ENCODE data around the gene GTF3C1.
A peak's percentile ranks its signal among the peaks of the same experiment; 100 is the strongest.
"Not testable (repeated sequence)": the region's sequence is repeated elsewhere in the genome, so short reads cannot be mapped to it uniquely, and the experiment has no call there.

GTF3C1 gene

GRCh38 chr16:27462846-27463682 lies 86.6 kb downstream of the GTF3C1 start:
- no peak for DNase-seq (ENCODE audit: low read depth)

GRCh38 chr16:27462200-27462845 lies 87.4 kb downstream of the GTF3C1 start:
- DNase-seq (ENCODE audit: low read depth): no peak

- no peak for DNase-seq (ENCODE audit: low read depth)
These were observed 88.1 kb downstream of the GTF3C1 start for GRCh38 chr16:27461483-27462171.

GRCh38 chr16:27460663-27461482 lies 88.8 kb downstream of the GTF3C1 start:
- DNase-seq (ENCODE audit: low read depth): no peak

- DNase-seq (ENCODE audit: low read depth): no peak
These were observed 89.5 kb downstream of the GTF3C1 start for GRCh38 chr16:27460213-27460612.

GRCh38 chr16:27458987-27459688 lies 90.6 kb downstream of the GTF3C1 start:
- DNase-seq (ENCODE audit: low read depth): no peak

- no peak for DNase-seq (ENCODE audit: low read depth)
These were observed 91.5 kb downstream of the GTF3C1 start for GRCh38 chr16:27458258-27458657.

- not testable (repeated sequence) for DNase-seq (ENCODE audit: low read depth)
These were observed 92.2 kb downstream of the GTF3C1 start for GRCh38 chr16:27457605-27457900.

- DNase-seq (ENCODE audit: low read depth): no peak
These were observed 94.0 kb downstream of the GTF3C1 start for GRCh38 chr16:27455700-27456099.

- no peak for DNase-seq (ENCODE audit: low read depth)
These were observed 96.3 kb downstream of the GTF3C1 start for GRCh38 chr16:27453494-27453825.

- no peak for DNase-seq (ENCODE audit: low read depth)
These were observed 96.9 kb downstream of the GTF3C1 start for GRCh38 chr16:27452569-27453493.

- DNase-seq (ENCODE audit: low read depth): no peak
These were observed 99.5 kb downstream of the GTF3C1 start for GRCh38 chr16:27450196-27450549.

- peak; percentile 74 for DNase-seq (ENCODE audit: low read depth)
These were observed 100.1 kb downstream of the GTF3C1 start for GRCh38 chr16:27449434-27450195.

GRCh38 chr16:27448532-27449433 lies 100.9 kb downstream of the GTF3C1 start:
- no peak for DNase-seq (ENCODE audit: low read depth)

GRCh38 chr16:27447301-27447700 lies 102.4 kb downstream of the GTF3C1 start:
- DNase-seq (ENCODE audit: low read depth): no peak

GRCh38 chr16:27446721-27447120 lies 103.0 kb downstream of the GTF3C1 start:
- no peak for DNase-seq (ENCODE audit: low read depth)

GRCh38 chr16:27445502-27446175 lies 104.1 kb downstream of the GTF3C1 start:
- no peak for DNase-seq (ENCODE audit: low read depth)

- DNase-seq (ENCODE audit: low read depth): no peak
These were observed 105.2 kb downstream of the GTF3C1 start for GRCh38 chr16:27444470-27444869.
